GM21423 (cell line): Measurements from ENCODE around the gene TFDP3.

ENCODE experiments used
- ATAC-seq: cut with Tn5 transposase; IDR thresholded peaks from one replicate; pipeline ENCODE4 v1.9.1; 2021; ENCODE audit warnings: mild to moderate bottlenecking, moderate library complexity; ENCODE audit not compliant: unreplicated experiment

TFDP3 gene, protein sequence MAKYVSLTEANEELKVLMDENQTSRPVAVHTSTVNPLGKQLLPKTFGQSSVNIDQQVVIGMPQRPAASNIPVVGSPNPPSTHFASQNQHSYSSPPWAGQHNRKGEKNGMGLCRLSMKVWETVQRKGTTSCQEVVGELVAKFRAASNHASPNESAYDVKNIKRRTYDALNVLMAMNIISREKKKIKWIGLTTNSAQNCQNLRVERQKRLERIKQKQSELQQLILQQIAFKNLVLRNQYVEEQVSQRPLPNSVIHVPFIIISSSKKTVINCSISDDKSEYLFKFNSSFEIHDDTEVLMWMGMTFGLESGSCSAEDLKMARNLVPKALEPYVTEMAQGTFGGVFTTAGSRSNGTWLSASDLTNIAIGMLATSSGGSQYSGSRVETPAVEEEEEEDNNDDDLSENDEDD

DNA sequence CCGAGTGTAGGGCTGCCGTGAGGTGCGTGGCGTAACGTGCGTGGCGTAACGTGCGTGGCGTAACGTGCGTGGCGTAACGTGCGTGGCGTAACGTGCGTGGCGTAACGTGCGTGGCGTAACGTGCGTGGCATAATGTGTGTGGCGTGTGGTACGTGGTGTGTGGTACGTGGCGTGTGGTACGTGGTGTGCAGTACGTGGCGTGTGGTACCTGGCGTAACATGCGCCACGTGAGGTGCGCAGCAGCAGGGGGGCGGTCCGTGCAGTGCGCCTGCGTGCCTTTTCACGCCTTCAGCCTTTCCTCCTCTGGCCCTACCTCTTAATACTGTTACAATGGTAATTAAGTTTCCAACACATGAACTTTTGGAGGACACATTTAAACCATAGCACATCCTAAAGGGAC, at the start of gene TFDP3:
TSS of gene TFDP3 (minus strand) at position 26 of the 400 bp plus-strand sequence. CDS start 95 bp downstream, outside the sequence.
- no peak for ATAC-seq

DNA sequence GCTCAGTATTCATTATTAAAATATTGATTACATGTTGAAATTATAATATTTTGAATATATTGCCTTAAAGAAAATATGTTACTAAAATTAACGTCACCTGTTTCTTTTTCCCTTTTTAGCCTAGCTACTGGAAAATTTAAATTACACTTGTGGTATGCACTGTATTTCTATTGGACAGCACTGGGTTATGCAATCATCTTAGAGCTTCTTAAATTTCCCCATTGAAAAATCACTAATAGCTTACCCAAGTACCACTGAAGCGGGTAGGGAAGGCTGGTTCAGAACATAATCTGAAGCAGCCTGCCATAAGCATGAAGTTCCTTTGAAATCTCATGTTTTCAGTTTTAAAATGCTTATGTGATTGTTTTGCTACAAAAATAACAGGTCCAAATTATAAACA, 49.5 kb upstream of the TFDP3 start:
- no peak for ATAC-seq

DNA sequence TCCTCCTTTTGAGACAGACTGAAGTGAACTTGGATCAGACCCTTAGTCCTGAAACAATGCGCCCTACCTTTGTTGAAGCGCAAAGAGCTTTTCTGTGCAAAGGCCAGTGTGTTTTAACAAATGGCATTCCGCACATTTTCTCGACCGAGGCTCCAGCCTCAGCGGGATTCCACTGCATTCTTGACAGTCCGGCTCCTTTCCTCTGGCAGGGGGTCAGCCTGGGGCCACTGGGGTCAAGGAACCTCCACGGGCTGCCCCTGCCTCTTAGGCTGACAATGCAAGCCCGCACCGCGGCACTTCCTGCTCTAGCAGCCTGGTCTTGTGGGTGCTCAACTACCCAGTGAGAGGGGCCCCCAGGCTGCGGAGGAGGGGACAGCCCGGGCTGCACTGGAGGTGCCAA, 47.2 kb upstream of the TFDP3 start:
- ATAC-seq = no peak

DNA sequence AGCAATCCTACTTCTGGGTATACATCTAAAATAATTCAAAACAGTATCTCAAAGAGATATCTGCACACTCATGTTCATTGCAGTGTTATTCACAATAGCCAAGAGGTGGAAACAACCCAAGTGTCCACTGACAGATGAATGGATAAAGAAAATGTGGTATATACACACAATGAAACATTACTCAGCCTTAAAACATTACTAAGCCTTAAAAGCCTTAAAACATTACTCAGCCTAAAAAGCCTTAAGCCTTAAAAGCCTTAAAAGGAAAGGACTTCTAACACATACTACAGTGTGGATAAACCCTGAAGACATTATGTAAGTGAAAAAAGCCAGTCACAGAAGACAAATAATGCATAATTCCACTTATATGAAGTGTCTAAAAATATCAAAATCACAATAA, 40.3 kb upstream of the TFDP3 start:
- ATAC-seq = no peak

DNA sequence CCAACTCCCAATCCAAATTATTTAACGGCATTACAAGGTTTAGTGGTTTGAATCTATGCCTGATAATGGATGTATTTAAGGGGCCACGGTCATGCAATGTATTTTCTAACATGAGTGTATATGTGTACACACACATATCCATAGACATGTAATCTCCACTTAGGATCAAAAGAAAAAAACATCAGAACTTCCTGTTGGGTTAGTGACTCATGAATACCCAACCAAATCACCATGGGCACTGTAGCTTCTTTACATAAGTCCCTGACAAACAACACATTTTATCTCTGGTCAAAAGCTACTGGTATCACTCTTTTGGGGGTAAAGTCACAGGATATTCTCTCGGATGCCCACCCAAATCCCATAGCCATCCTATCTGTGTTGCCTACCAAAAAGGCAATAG, 36.5 kb upstream of the TFDP3 start:
- ATAC-seq = no peak

DNA sequence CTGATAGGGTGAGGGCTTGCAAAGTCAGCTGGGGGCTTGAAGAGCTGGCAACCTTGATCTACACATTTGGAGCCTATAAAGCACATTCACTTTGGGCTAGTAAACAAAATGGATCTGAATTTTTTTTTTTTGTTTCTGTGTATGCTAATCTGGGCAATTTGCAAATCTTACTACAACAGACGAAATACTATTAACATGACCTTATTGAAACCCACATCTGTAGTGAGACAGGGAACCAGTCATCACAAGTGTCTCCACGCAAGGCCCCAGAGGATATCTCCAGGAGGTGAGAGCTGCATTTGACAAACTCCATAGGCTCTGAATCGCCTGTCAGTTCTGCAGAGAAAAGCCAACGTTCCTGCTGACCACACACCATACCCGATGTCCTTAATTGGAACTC, 33.0 kb upstream of the TFDP3 start:
- ATAC-seq = no peak

DNA sequence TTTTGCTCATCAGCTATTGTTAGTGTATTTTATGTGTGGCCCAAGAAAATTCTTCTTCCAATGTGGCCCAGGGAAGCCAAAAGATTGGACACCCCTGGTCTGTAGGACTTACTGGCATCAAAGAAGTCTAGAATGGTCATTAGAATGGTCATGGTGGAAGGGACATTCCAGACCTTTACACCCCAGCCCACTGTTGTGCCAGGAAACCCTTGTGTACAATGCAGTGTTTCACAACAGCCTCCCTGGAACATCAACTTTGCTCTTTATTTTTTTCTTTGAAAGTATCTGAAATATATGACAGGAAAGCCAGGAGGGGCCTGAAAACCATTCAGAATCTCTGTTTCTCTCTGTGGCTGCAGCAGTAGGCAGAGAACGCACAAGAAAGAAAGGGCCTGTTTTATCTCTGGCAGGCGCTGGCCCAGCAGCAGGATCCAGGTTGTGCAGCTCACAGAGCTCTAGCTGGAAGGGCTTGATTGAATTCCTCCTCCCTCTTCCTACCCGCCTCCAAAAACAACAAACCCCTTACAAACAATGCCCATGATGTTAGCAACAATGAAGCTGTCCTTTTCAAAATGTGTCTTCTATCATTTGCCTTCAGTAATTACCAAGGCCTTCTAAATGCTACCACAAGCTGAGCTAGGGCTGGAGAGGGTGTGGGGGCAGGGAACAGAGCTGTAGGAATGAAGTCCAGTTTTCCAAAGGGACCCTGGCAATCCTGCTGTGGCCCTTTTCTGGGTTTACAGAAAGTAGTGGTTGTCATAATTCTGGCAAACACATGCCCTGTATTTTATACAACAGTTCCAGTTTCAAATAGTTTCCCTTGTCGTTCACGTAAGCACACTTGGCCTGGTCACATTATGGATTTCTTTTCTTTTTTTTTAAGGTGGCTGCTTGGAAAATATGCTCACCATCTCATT, 32.3 kb upstream of the TFDP3 start:
- no peak for ATAC-seq

DNA sequence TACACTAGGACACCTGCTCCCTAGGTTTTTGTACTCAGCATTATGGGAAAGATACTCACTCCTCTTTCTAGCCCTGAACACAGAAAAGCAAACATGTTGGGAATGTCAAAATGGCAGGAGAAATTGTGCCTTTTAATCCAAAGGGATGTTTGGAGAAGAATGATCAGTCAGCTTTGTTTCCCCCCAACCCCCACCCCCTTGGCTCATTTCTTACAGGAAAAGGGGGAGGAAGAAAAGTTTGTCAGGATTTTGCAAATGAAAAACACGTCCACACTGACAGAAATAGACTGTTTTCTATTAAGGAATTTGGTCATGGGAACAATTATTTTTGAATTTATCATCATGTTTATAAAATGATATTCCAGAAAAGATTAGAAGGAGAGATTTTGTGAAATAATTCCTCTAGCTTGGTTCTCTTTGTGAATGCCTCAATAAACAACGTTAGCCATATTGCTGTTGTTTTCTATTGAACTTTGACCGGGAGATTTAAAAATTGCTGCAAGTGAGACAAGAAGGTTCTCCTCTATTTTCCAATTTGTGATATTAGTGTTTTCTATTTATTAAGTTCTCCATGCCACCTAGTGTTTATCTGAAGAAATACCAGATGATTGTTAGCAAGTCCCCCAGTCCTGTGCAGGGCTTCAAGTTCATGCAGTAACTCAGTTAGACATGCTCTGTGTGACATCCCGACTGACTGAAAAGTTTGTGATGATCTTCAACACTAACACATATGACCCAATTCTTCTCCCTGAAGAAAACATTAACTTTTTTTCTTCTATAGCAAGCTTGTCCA, 31.3 kb upstream of the TFDP3 start:
- ATAC-seq = no peak

DNA sequence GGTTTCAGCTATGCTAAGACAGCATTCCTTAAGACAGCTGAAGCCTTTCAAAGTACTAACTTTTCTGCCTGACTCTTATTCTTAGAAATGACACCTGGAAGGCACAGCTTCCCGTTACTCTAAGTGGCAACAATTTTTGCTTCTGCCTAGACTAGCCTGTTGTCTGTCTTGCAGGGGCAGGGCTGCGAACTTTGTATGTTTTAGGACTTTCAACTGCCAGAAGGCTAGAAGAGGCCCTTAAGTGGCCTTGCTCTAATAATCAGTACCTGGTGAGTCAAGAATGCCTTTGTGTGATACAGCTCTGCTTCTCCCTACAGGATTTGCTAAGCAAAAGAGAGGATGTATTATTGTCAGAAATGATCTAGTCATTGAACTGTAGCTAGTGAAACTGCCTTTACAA, 30.0 kb upstream of the TFDP3 start:
- no peak for ATAC-seq

DNA sequence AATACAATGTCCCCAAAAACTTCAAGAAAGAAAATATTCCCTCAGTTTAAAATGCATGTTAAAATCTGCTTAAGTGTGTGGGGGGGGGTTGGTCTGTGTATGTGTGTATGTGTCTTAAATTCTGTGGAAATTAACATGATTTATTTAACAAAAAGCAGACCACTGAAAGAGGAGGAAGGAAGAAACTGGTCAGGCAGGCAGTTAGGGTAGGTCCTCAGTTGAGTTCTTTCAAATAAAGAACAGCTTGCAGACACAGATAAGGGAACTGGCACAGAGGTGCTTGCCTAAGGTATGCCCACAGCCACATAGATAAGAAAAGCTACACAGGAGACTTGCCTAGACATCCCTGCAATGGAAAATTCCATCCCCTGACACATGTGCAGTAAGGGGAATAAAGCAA, 28.8 kb upstream of the TFDP3 start:
- ATAC-seq = no peak

DNA sequence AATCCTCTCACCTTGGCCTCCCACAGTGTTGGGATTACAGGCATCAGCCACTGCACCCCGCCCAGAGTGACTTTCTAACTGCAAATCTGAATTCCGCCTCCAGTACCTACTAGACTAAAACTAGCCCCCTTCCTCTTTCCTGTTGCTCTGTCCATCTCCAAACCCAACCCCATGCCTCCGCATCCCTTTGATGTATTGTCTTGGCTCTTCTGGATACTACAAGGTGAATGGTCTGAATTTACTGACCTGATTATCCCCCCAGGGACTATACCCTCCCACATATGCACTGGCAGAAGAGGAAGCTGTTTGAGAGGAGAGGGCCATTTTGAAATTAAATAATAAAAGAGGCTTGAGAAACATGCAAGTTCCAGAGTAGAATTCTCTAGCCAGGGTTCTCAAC, 17.7 kb upstream of the TFDP3 start:
- ATAC-seq = no peak

DNA sequence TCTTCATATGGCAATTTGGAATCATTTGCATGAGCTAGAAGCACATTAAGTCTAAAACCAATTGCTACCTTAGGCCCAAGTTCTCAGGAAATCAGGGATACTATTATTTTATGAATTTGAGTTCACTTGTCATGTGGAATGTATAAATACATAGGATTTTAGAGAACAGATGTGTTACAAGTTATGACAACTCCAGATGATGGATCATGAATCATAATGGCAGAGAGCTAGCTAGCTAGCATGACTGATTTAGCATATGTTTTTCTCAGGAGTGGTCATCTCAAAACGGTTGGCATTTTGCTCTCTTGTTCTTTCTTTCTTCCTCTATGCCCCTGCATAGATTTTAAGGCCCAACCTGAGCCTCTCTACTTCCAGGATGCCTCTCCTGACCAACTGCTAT, 14.2 kb upstream of the TFDP3 start:
- no peak for ATAC-seq

DNA sequence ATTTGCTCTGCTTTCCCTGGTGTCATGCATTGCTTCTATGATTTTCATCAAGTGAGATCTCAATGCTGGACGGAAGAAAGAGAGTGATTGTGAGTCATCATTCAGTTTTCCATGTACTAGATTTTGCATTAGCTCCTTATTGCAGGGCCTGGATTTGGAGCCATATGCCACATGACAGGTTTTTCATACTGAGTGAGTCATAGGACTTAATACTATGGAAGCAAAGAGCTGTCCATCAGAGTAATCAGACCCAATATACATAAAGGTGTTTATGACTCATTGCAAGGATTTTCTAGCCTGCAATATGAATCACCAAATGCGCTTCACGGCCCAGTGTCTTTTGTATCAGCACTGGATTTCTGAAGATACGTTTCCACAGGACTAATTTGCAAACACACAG, 11.2 kb upstream of the TFDP3 start:
- ATAC-seq = no peak

DNA sequence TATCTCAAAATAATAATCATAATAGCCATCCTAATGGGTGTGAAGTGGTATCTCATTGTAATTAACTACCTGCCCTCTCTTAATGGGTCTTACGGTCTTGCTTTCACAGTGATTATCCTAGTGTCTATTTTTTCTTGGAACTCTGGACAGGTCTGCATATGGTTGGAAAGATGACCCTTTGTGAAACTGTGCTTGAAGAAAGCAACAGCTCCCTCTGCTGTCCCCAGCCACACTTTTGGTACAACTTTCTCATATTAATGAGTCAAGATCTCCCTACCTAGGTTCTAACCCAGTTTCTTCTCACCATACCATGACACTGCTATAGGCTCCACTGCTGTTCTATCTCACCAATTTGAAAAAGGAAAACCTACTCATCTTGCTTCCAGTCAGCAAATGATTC, 2.4 kb downstream of the TFDP3 start:
- ATAC-seq = no peak

DNA sequence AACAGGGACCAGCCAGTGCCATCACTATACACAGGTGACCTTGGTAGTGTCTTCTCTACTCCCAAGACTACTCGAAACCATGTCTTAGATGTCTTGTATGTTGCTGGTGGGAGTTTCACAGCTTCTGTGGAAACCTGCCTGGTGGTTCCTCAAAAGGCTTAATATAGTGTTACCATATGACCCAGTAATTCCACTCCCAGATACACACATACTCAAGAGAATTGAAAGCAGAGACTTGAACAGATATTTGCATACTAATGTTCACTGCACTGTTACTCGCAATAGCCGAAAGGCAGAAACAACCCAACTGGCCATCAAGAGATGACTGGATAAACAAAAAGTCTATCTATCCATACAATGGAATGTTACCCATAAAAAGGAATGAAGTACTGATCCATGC, 3.1 kb downstream of the TFDP3 start:
- ATAC-seq = no peak

DNA sequence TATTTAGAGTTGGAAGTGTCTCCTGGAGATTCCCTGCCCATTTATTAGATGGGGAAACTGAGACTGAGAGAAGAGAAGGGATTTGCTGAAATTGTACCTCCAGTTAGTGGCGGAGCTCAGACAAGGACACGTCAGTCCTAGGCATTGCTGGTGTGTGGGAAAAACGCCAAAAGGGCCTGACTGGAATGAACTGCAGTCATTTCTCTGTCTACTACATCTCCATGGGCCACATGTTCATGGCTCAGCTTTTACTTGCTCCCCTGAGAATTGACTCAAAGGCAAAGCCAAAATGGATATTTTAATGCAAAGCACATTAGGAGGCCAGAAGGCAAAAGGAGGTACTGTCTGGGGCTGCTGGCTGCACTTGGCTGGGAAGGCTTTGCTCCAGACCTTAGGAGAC, 3.9 kb downstream of the TFDP3 start:
- no peak for ATAC-seq

DNA sequence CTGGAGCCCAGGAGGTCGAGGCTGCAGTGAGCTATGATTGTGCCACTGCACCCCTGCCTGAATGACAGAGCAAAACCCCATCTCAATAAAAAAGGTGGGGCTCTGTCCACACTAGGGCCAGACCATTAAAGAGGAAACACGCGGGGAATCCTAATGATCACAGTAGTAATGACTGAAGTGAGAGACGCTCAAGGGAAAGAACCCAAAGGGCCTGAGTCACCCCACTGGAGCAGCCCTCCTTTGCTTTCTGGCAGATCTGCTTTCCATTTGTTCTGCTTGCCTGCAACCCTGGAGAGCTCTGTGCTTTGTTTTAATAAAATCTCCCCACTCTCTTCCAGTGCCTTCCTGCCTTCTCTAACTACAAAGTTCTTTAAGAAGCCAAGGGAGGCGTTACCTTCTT, 5.0 kb downstream of the TFDP3 start:
- no peak for ATAC-seq

DNA sequence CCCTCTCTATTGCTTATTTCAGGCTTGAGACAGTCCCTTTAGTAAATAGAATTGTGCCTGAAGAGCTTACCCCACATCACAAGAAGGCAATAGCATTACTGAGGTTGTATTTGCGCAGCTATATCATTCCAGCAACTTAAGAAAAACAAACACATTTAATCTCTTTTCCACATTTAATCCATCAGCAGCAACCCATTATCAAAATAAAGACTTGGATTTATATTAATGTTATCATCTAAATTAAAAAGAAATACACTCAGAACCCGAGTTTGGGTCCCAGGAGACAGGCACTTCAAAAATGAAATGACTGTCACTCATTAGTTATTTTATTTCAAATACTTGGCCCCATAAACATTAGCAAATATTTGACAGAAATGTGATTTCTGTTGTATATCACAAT, 10.4 kb downstream of the TFDP3 start:
- ATAC-seq = no peak

DNA sequence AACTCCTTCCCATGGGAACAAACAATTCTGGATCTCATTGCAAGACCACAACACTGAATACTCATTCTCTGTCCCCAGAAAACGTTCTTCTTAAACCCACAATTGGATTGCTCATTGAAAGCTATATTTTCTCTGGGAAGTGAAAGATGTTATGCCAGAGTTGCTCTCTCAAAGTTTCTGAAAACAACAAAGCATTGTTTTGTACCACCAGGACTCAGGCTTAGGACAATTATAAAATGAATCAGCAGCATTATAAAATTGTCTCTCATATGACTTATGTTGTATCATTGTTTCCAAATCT, 26.5 kb downstream of the TFDP3 start:
- no peak for ATAC-seq

DNA sequence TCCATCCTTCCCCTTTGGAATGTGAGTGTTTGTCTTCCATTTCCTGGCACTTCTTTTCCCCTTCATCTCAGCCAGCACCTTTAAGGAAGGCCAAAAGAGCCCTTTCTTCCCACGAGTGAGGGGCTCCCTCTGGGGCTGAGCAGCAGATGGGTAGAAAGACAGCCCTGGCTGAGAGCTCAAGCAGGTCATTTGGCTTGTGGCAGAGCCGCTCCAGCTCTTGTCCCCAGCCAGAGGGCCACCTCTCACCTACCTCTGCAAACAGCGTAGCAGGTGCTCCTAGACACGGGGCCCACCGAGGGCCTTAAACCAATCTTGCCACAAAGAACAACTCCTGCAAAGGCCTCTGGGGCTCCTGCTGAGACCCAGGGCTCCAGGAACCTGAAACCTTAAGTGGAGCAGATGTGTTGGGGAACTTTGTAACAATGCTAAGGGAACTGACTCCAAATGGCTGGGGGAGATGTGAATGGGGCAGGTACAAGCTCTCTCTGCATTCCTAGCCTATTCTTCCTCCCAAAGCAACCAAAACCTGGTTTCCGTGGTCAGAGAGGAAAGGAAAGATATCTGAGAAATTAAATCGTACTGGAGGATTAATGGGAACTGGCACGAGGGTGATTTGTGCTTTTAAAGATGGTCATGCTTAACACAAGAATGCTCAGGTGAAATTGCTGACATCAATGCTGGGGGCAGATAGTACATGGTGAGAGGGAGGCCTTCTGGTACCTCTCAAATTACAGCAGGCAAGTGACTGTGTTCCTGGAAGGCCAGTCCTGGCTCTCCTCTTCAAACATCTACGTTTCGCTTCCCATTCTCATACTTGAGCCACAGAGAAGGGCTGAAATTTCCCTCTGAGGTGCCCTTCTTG, 27.0 kb downstream of the TFDP3 start:
- ATAC-seq = no peak

DNA sequence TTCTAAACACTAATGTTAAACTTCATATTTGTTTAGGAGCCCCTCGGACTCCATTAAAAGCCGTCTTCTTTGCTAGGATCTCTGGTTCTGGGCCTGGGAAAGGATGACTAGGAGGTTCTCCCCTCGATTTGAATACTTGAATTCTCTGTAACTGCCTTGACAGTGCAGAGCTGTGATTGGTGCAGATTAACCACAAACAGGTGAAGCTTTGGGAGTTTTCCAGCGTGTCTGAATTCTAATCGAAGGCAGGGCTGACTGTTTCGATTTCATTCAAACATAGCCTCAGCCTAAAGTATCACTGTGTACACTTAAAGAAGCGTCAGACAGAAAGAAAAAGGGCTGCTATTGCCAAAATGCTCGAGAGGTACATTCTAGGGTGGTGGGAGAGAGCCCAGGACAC, 29.0 kb downstream of the TFDP3 start:
- ATAC-seq = no peak
